HUES6 (cell line): ENCODE results near the gene PPM1H.
"Not testable (repeated sequence)": the region's sequence is repeated elsewhere in the genome, so short reads cannot be mapped to it uniquely, and the experiment has no call there.

Source experiments
- H3K27ac ChIP-seq: 2 replicates; pipeline ENCODE4 v1.7.0; 2013; ENCODE audit warnings: low read depth, mild to moderate bottlenecking, low read length, inconsistent platforms
- H3K27me3 ChIP-seq: 2 replicates; pipeline ENCODE4 v1.6.1; 2013; ENCODE audit warnings: low read length; ENCODE audit not compliant: control insufficient read depth, insufficient read depth
- H3K36me3 ChIP-seq: 2 replicates; pipeline ENCODE4 v1.6.1; 2013; ENCODE audit warnings: low read length; ENCODE audit not compliant: control insufficient read depth, insufficient read depth
- H3K4me1 ChIP-seq: 2 replicates; pipeline ENCODE4 v1.6.1; 2013; ENCODE audit warnings: low read length; ENCODE audit not compliant: control insufficient read depth, insufficient read depth
- H3K4me3 ChIP-seq: 2 replicates; pipeline ENCODE4 v1.5.1; 2013; ENCODE audit warnings: low read depth, low read length
- H3K9ac ChIP-seq: one replicate; pipeline ENCODE4 v1.6.1; 2013; ENCODE audit warnings: mild to moderate bottlenecking, low read length
- H3K9me3 ChIP-seq: 2 replicates; pipeline ENCODE4 v1.6.1; 2013; ENCODE audit warnings: low read depth, low read length; ENCODE audit not compliant: control insufficient read depth, insufficient read depth

Gene PPM1H

DNA sequence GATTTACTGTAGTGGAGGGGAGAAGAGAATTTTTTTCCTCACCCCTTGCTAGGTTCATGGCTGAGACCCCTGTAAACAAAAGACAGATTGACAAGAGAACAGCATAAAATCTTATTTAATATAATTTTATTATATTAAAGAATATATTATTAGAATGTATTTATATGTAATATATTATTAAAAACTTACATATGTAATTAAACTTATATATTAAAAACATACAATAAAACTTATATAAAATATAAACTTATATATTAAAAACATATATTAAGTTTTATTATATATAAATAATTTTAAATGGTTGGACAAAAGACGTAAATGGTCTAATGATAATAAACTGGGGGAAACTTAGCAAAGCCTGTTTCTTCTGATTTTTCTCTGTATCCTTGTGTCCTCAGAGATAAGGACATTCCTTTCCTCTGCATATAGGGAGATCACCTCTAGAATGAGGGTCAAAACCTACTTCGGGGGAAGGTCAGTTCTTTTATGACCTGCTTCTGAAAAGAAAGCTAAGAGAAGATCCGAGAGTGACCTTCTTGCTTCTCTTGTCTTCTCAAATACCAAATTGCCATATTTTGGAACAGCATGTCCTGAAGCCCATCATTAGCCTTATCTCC lies 8.9 kb upstream of the PPM1H start:
- no peaks in the 10 kb centered on the region for H3K36me3 ChIP-seq
- no peak overlapping the region for H3K9ac ChIP-seq
- H3K27me3 ChIP-seq, result no peaks in the 10 kb centered on the region
- 0 out of 2 replicates have a peak, but pooled peaks cover 3% of the 10 kb centered on the region for H3K9me3 ChIP-seq
- no peak overlapping the region for H3K4me3 ChIP-seq
- H3K27ac ChIP-seq, result no peak overlapping the region
- H3K4me1 ChIP-seq, result peaks cover 4% of the 10 kb centered on the region; the same call in 1 of the 2 replicates

GRCh38 chr12:62942316-62942715 lies 7.4 kb upstream of the PPM1H start:
- not testable (repeated sequence) for H3K9ac ChIP-seq, H3K4me3 ChIP-seq, H3K9me3 ChIP-seq, H3K4me1 ChIP-seq, H3K27ac ChIP-seq, H3K27me3 ChIP-seq, H3K36me3 ChIP-seq

GRCh38 chr12:62934239-62934798 lies 631 bp downstream of the PPM1H start:
- Histone ChIP-seq H3K4me1 (peaks cover 36% of the 10 kb centered on the region), H3K27ac (peak overlapping the region; percentile 11; the same call in 1 of the 2 replicates), H3K36me3 (no peaks in the 10 kb centered on the region), H3K9me3 (no peaks in the 10 kb centered on the region), H3K27me3 (no peaks in the 10 kb centered on the region), H3K4me3 (peak overlapping the region; percentile 91), H3K9ac (peak overlapping the region; percentile 85)

- no peaks in the 10 kb centered on the region for H3K9me3 ChIP-seq
- no peaks in the 10 kb centered on the region for H3K27me3 ChIP-seq
- peak overlapping the region; percentile 91 for H3K4me3 ChIP-seq
- H3K27ac ChIP-seq, result no peak overlapping the region; the same call in 1 of the 2 replicates
- H3K4me1 ChIP-seq, result peaks cover 40% of the 10 kb centered on the region
- H3K9ac ChIP-seq, result peak overlapping the region; percentile 85
- no peaks in the 10 kb centered on the region for H3K36me3 ChIP-seq
Measured at GRCh38 chr12:62933602-62934238, 1.2 kb downstream of the PPM1H start.

DNA sequence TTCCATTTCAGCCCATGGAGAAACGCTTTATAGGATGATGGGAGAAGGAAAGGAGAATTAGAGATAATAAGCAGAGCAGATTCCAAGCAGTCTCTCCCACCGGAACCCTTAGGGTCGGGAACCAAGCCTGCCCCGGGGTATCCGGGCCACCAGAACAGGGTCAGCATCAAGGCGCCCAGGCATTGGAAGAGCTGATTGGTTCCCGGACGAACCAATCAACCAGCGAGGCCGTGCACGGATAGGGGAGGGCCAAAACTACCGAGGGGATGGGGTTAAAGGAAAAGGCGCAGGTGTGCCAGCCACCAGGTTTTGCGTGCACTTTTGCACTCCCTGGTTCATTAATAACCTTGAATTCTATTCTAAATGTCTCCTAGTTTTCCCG lies 1.7 kb downstream of the PPM1H start:
- H3K4me1 ChIP-seq, result peaks cover 46% of the 10 kb centered on the region
- no peaks in the 10 kb centered on the region for H3K36me3 ChIP-seq
- H3K27me3 ChIP-seq, result no peaks in the 10 kb centered on the region
- no peaks in the 10 kb centered on the region for H3K9me3 ChIP-seq
- no peak overlapping the region for H3K27ac ChIP-seq
- peak overlapping the region; percentile 91 for H3K4me3 ChIP-seq
- peak overlapping the region; percentile 4 for H3K9ac ChIP-seq

DNA sequence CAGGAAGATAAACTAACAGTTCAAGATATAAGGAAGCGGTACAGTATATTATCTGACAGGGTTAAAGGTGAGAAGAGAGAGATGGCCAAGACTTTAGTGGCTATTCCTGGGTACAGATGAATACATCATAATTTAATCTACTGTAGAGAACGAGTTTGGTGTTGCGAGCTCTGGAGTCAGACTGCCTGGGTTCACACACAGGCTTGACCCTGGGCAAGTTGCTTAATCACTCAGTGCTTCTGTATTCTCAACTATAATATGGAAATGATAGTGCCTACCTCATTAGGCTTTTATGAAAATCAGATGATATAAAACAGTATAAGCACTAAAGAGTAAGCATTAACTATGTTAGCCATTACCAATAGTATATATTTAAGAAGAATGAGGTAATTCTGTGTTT lies 3.5 kb downstream of the PPM1H start:
- no peaks in the 10 kb centered on the region for H3K36me3 ChIP-seq
- H3K27ac ChIP-seq, result no peak overlapping the region
- H3K4me3 ChIP-seq, result no peak overlapping the region
- peaks cover 46% of the 10 kb centered on the region for H3K4me1 ChIP-seq
- no peaks in the 10 kb centered on the region for H3K27me3 ChIP-seq
- H3K9ac ChIP-seq, result peak overlapping the region; percentile 27
- H3K9me3 ChIP-seq, result no peaks in the 10 kb centered on the region

GRCh38 chr12:62930546-62931425 lies 4.2 kb downstream of the PPM1H start:
- H3K9me3 ChIP-seq, result no peaks in the 10 kb centered on the region
- no peaks in the 10 kb centered on the region for H3K27me3 ChIP-seq
- H3K36me3 ChIP-seq, result no peaks in the 10 kb centered on the region
- no peak overlapping the region for H3K27ac ChIP-seq
- peak overlapping the region; percentile 10; the same call in 1 of the 2 replicates for H3K4me3 ChIP-seq
- peak overlapping the region; percentile 27 for H3K9ac ChIP-seq
- peaks cover 43% of the 10 kb centered on the region for H3K4me1 ChIP-seq

DNA sequence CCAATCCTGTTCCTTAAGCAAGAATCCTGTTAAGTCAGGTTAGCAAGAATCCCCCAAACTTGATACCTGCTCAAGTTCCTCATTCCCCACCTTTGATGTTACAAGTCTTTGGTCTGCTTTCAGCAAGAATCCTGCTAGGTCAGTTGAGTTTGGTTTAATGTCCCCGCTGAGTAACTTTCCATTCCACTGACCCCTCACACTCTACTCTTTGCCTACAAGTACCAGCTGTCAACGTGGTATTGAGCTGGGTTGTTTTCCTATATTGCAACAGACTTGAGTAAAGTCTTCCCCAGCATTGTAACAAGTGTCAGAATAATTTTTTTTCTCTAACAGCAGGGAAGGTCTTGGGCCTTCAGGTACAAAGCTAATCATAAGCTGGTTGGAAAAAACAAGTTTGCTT lies 6.3 kb downstream of the PPM1H start:
- no peak overlapping the region for H3K4me3 ChIP-seq
- H3K9ac ChIP-seq, result no peak overlapping the region
- no peaks in the 10 kb centered on the region for H3K27me3 ChIP-seq
- no peaks in the 10 kb centered on the region for H3K9me3 ChIP-seq
- peaks cover 39% of the 10 kb centered on the region for H3K4me1 ChIP-seq
- H3K36me3 ChIP-seq, result no peaks in the 10 kb centered on the region
- no peak overlapping the region for H3K27ac ChIP-seq

- Histone ChIP-seq H3K9ac (no peak overlapping the region), H3K9me3 (no peaks in the 10 kb centered on the region), H3K4me3 (no peak overlapping the region), H3K27ac (no peak overlapping the region), H3K36me3 (no peaks in the 10 kb centered on the region), H3K27me3 (no peaks in the 10 kb centered on the region), H3K4me1 (peaks cover 30% of the 10 kb centered on the region)
Measured at GRCh38 chr12:62925680-62926079, 9.3 kb downstream of the PPM1H start.

- Histone ChIP-seq H3K4me1 (peaks cover 23% of the 10 kb centered on the region), H3K9ac (no peak overlapping the region), H3K27me3 (no peaks in the 10 kb centered on the region), H3K9me3 (no peaks in the 10 kb centered on the region), H3K27ac (no peak overlapping the region), H3K4me3 (no peak overlapping the region), H3K36me3 (no peaks in the 10 kb centered on the region)
Measured at GRCh38 chr12:62924084-62924483, 10.9 kb downstream of the PPM1H start.

DNA sequence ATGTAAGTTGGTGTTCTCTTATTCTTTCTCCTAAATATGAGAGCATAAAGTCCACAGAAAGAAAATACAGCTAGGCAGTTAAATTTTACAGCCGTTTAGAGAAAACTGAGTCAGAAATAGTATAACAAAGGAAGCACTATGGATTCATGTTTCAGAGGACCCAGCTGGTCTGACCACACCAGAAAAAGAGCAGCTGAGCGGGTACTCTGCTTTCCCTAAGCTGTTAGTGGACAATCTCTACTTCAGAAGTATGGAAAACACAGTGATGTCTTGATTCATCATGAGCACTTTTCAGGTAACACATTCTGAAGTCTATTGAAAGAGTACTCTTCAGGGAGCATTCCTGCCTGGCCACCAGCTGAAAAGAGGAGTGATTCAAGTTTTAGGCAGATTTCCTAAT lies 12.4 kb downstream of the PPM1H start:
- Histone ChIP-seq H3K27me3 (no peaks in the 10 kb centered on the region), H3K9me3 (no peaks in the 10 kb centered on the region), H3K9ac (no peak overlapping the region), H3K27ac (no peak overlapping the region), H3K36me3 (no peaks in the 10 kb centered on the region), H3K4me1 (peaks cover 22% of the 10 kb centered on the region), H3K4me3 (no peak overlapping the region)
